Gastrocnemius medialis (tissue), 4 donors: ENCODE measurements around the gene CYFIP2.

Source experiments
- CTCF ChIP-seq, 5 experiments: fragments of 450-650 bp in 3 of 5; fragments of 200-600 bp in 2 of 5; sonication (generic) in 2 of 5; IDR thresholded peaks in 4 of 5; conservative IDR thresholded peaks in 1 of 5; 1 replicate in 4 of 5; 2 replicates in 1 of 5; pipeline ENCODE4 v1.5.1; 2016 to 2019; ENCODE audit warnings: antibody characterized with exemption in 5 of 5, mild to moderate bottlenecking in 3 of 5, moderate library complexity in 3 of 5
- POLR2A ChIP-seq, 2 donors: fragments of 450-650 bp; IDR thresholded peaks; one replicate each; pipeline ENCODE4 v1.6.1; 2017; ENCODE audit warnings: antibody characterized with exemption in 2 of 2, mild to moderate bottlenecking in 2 of 2, moderate library complexity in 2 of 2

- no peak for TF ChIP-seq CTCF (IDR thresholded peaks at IDR 0.05 in 4 of 5, conservative IDR thresholded peaks at IDR 0.05 in 1 of 5)
- no peak for TF ChIP-seq POLR2A (IDR thresholded peaks at IDR 0.05)
Observed at GRCh38 chr5:157232706-157233105, 33.2 kb upstream of the CYFIP2 start.
